Memory B cell (primary cell): ENCODE data around the gene AHCY.
A peak's percentile ranks its signal among the peaks of the same experiment; 100 is the strongest.

Experiments
- ATAC-seq: fragments of 150-1000 bp; cut with Tn5 transposase; 2 replicates; pipeline ENCODE4 v1.10.0; 2021; ENCODE audit warnings: low read depth, mild to moderate bottlenecking, moderate library complexity
- DNase-seq, 2 donors: peaks; one replicate each; pipeline ENCODE4 v3.0.0; 2022; ENCODE audit warnings: low spot score in 2 of 2
- H3K27ac Mint-ChIP-seq: one replicate; pipeline ENCODE4 v1.8.0; 2022; ENCODE audit warnings: mild to moderate bottlenecking, moderate library complexity, mixed read lengths
- H3K27me3 Mint-ChIP-seq: one replicate; pipeline ENCODE4 v1.8.0; 2022; ENCODE audit warnings: mixed read lengths
- H3K36me3 Mint-ChIP-seq: one replicate; pipeline ENCODE4 v1.8.0; 2022; ENCODE audit warnings: mild to moderate bottlenecking, mixed read lengths
- H3K4me1 Mint-ChIP-seq: one replicate; pipeline ENCODE4 v1.8.0; 2022; ENCODE audit warnings: mixed read lengths
- H3K4me3 Mint-ChIP-seq: one replicate; pipeline ENCODE4 v1.8.0; 2022; ENCODE audit warnings: mild to moderate bottlenecking, moderate library complexity, mixed read lengths
- H3K9me3 Mint-ChIP-seq: one replicate; pipeline ENCODE4 v1.8.0; 2022; ENCODE audit warnings: mixed read lengths

AHCY gene

GRCh38 chr20:34312544-34313217, 9.5 kb upstream of the AHCY start:
- H3K27me3 Mint-ChIP-seq: peaks cover 2% of the 10 kb centered on the region
- H3K27ac Mint-ChIP-seq: no peak overlapping the region
- H3K36me3 Mint-ChIP-seq: no peaks in the 10 kb centered on the region
- peak; percentile 88 to 91 for DNase-seq
- ATAC-seq: peak; percentile 99
- peaks cover 9% of the 10 kb centered on the region for H3K4me1 Mint-ChIP-seq
- H3K4me3 Mint-ChIP-seq: peak overlapping the region; percentile 9
- no peaks in the 10 kb centered on the region for H3K9me3 Mint-ChIP-seq

GRCh38 chr20:34312024-34312460, 8.9 kb upstream of the AHCY start:
- peak overlapping the region; percentile 6 for H3K4me3 Mint-ChIP-seq
- peaks cover 2% of the 10 kb centered on the region for H3K27me3 Mint-ChIP-seq
- no peak overlapping the region for H3K27ac Mint-ChIP-seq
- DNase-seq: no peak
- ATAC-seq: no peak
- no peaks in the 10 kb centered on the region for H3K36me3 Mint-ChIP-seq
- H3K9me3 Mint-ChIP-seq: no peaks in the 10 kb centered on the region
- peaks cover 9% of the 10 kb centered on the region for H3K4me1 Mint-ChIP-seq

DNA sequence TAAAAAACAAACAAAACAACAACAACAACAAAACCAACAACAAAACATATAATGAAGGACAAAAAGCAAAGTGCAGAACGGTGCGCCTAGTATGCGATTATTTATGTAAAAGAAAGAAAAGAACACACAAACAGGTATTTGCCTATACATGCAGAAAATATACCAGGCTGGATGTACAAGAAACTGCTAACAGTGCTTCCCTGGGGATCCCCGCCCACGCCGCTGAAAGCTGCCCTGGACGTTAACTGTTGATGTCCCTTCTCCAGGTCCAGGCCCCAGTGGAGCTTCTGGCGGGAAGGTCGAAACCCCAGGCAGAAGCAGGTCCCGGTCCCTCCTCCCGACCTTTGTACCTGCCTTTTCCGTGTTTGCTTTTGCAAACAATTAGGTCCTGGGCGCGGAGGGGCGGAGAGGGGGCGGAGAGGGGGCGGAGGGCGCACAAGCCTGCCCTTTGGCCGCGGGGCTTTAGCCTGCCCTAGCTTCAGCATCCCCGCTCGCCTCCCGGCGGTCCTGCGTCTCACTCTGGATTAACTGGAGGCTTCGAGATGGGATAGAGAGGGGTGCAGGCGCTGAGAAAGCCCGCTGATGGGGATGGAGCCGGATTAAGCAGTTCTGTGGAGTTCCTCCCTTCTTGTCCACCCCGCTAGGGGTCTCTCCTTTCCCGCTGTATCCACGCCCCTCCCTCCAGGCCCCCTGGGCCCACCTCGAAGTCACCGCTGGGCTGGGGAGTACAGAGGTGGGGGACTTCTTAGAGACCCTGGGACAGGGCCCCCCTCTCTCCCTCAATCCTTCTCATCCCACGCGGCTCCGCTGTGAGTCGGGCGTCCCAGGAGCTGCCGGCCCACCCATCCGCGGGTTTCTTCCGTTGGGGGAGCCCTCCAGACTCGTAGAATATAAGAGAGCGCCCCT, 8.2 kb upstream of the AHCY start:
- no peak overlapping the region for H3K27ac Mint-ChIP-seq
- H3K4me1 Mint-ChIP-seq: peaks cover 9% of the 10 kb centered on the region
- ATAC-seq (no peak), DNase-seq (peak in 1 of 2 donors; percentile 16)
- no peaks in the 10 kb centered on the region for H3K36me3 Mint-ChIP-seq
- no peaks in the 10 kb centered on the region for H3K9me3 Mint-ChIP-seq
- peak overlapping the region; percentile 6 for H3K4me3 Mint-ChIP-seq
- H3K27me3 Mint-ChIP-seq: peaks cover 2% of the 10 kb centered on the region

DNA sequence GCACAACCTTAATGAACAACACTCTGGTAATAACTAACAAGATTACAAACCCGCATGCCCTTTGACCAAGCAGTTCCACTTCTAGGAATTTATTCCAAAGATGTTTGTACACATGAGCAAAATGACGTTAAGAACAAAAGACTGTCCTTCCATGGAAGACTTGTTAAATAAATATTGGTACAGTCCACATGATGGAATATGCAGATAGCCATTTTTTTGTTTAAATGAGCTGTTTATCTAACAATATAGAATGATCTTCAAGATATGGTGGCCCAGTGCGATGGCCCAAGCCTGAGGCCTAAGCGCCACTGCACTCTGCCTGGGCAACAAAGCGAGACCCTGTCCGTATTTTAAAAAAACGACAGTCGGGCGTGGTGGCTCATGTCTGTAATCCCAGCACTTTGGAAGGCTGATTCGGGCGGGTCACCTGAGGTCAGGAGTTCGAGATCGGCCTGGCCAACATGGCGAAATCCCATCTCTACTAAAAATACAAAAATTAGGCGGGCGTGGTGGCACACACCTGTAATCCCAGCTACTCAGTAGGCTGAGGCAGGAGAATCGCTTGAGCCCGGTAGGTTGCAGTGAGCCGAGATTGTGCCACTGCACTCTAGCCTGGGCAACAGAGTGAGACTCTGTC, 7.4 kb upstream of the AHCY start:
- Mint-ChIP-seq H3K4me1 (peaks cover 9% of the 10 kb centered on the region), H3K27me3 (peaks cover 2% of the 10 kb centered on the region), H3K4me3 (no peak overlapping the region), H3K27ac (no peak overlapping the region), H3K36me3 (no peaks in the 10 kb centered on the region), H3K9me3 (no peaks in the 10 kb centered on the region)
- DNase-seq (no peak), ATAC-seq (no peak)

DNA sequence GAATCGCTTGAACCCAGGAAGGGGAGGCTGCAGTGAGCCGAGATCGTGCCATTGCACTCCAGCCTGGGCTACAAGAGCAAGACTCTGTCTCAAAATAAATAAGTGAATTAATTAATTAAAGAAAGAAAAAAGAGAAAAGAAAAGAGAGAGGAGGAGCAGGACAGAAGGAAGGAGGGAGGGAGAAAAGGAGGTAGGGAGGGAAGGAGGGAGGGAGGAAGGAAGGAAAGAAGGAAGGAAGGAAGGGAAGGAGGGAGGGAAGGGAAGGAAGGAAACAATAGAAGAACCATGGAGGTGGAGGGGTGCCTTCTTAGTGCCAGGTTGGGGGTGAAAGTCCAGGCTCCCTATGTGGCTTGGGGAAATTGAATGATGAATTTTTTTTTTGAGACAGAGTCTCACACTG, 6.5 kb upstream of the AHCY start:
- Mint-ChIP-seq H3K27me3 (peaks cover 2% of the 10 kb centered on the region), H3K4me3 (no peak overlapping the region)
- ATAC-seq: no peak

GRCh38 chr20:34305333-34306230, 2.4 kb upstream of the AHCY start:
- Mint-ChIP-seq H3K27me3 (no peaks in the 10 kb centered on the region), H3K27ac (no peak overlapping the region), H3K4me1 (peaks cover 4% of the 10 kb centered on the region), H3K9me3 (no peaks in the 10 kb centered on the region), H3K4me3 (no peak overlapping the region), H3K36me3 (no peaks in the 10 kb centered on the region)
- DNase-seq: no peak
- ATAC-seq: no peak

More for the DNA sequence above, 6.5 kb upstream of the AHCY start:
- Mint-ChIP-seq H3K27ac (no peak overlapping the region), H3K9me3 (no peaks in the 10 kb centered on the region), H3K4me1 (peaks cover 9% of the 10 kb centered on the region), H3K36me3 (no peaks in the 10 kb centered on the region)
- DNase-seq: no peak

DNA sequence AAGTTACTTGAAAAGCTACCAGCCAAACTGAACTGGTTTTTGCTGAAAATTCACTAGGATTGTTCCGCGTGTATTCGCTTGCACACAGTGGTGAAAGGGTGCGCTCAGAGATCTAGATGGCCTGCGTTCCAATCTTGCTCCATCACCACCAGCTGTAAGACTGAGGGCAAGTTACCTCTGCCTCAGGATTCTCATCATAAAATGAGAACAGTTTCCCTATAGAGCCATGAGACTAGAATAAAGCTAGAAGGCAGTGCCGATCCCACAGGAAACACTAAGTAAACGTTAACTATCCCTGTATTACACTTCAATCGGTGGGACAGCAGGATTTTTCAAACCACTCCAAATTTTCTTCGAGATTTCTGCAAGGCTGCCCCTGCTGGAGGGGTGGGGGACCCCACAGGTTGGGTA, 838 bp downstream of the AHCY start:
- H3K27me3 Mint-ChIP-seq: no peaks in the 10 kb centered on the region
- peaks cover 4% of the 10 kb centered on the region for H3K4me1 Mint-ChIP-seq
- DNase-seq: no peak
- ATAC-seq: no peak
- H3K9me3 Mint-ChIP-seq: no peaks in the 10 kb centered on the region
- H3K27ac Mint-ChIP-seq: peak overlapping the region; percentile 83
- H3K36me3 Mint-ChIP-seq: no peaks in the 10 kb centered on the region
- H3K4me3 Mint-ChIP-seq: peak overlapping the region; percentile 92

DNA sequence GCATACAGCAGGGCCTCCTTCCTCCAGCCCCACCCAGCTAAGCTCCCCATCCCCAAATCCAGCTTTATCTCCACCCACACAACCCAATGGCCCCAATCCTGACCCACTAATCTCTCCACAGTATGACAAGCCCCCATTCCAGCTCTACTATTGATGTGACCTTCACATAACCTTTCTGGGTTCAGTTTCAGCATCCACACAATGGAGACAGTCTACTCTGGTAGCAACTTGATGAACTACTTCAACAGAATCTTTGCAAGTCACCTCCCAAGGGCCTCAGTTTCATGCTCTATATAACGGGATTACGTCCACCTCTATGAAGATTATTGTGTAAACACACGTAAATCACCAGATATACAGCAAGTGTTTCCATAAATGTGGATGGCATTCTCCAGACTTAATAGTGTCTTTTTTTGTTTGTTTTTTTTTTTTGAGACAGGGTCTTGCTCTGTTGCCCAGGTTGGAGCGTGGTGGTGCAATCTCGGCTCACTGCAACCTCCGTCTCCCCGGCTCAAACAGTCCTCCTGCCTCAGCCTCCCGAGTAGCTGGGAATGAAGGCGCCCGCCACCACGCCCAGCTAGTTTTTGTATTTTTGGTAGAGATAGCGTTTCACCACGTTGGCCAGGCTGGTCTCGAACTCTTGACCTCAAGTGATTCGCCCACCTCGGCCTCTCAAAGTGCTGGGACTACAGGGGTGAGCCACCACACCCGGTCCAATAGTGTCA, 1.4 kb downstream of the AHCY start:
- H3K4me3 Mint-ChIP-seq: peak overlapping the region; percentile 92
- no peak for ATAC-seq
- H3K36me3 Mint-ChIP-seq: no peaks in the 10 kb centered on the region

GRCh38 chr20:34300809-34301586, 2.2 kb downstream of the AHCY start:
- Mint-ChIP-seq H3K27me3 (no peaks in the 10 kb centered on the region), H3K27ac (no peak overlapping the region), H3K4me1 (peaks cover 4% of the 10 kb centered on the region), H3K4me3 (no peak overlapping the region), H3K36me3 (no peaks in the 10 kb centered on the region), H3K9me3 (no peaks in the 10 kb centered on the region)
- ATAC-seq (no peak), DNase-seq (no peak)

More for the DNA sequence above, 1.4 kb downstream of the AHCY start:
- Mint-ChIP-seq H3K9me3 (no peaks in the 10 kb centered on the region), H3K4me1 (peaks cover 4% of the 10 kb centered on the region), H3K27me3 (no peaks in the 10 kb centered on the region), H3K27ac (no peak overlapping the region)
- DNase-seq: no peak

- H3K4me1 Mint-ChIP-seq: peaks cover 4% of the 10 kb centered on the region
- H3K27ac Mint-ChIP-seq: no peak overlapping the region
- no peak for DNase-seq
- no peak for ATAC-seq
- no peaks in the 10 kb centered on the region for H3K27me3 Mint-ChIP-seq
- no peaks in the 10 kb centered on the region for H3K9me3 Mint-ChIP-seq
- H3K4me3 Mint-ChIP-seq: no peak overlapping the region
- H3K36me3 Mint-ChIP-seq: peaks cover 3% of the 10 kb centered on the region
These were observed 2.8 kb downstream of the AHCY start for GRCh38 chr20:34300256-34300806.

DNA sequence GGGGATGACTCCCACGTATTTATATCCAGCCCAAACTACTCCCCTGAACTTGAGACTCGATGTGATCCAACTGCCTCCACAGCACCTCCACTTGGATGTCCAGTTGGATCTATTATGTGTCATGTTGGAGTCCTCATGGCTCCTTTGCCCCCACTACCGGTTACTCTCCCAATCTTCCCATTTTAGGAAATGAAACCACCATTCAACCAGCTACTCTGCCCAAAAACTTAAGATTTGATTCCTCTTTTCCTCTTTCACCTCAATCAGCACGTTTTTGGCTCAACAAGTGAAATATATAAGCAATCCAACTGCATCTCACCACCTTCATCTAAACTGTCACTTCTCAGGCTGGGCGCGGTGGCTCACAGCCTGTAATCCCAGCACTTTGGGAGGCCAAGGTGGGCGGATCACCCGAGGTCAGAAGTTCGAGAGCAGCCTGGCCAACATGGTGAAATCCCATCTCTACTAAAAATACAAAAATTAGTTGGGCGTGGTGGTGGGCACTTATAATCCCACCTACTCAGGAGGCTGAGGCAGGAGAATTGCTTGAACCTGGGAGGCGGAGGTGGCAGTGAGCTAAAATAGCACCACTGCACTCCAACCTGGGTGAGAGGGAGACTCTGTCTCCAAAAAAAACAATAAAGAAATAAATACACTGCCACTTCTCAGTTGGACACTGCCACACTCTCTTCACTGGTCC, 3.4 kb downstream of the AHCY start:
- no peaks in the 10 kb centered on the region for H3K9me3 Mint-ChIP-seq
- ATAC-seq (no peak), DNase-seq (no peak)
- no peaks in the 10 kb centered on the region for H3K27me3 Mint-ChIP-seq
- no peak overlapping the region for H3K27ac Mint-ChIP-seq
- no peak overlapping the region for H3K4me3 Mint-ChIP-seq
- peaks cover 4% of the 10 kb centered on the region for H3K4me1 Mint-ChIP-seq
- peaks cover 3% of the 10 kb centered on the region for H3K36me3 Mint-ChIP-seq
